Ovary (tissue), 3 donors: Measurements from ENCODE around the gene HEXD.

Experiments used
- EP300 ChIP-seq: sonication (generic); formaldehyde crosslinking; IDR thresholded peaks from one replicate; pipeline ENCODE4 v1.6.1; 2017; ENCODE audit warnings: antibody characterized with exemption
- POLR2A ChIP-seq: fragments of 450-650 bp; IDR thresholded peaks from one replicate; pipeline ENCODE4 v1.6.1; 2017; ENCODE audit warnings: antibody characterized with exemption, mild to moderate bottlenecking, moderate library complexity
- TF ChIP-seq, protein P1 (sequence below), 3 donors: fragments of 450-650 bp in 2 of 3; fragments of 200-600 bp in 1 of 3; IDR thresholded peaks; one replicate each; pipeline versions ENCODE4 v1.5.1 to v1.8.0; 2016 to 2022; ENCODE audit warnings: antibody characterized with exemption in 3 of 3, mild to moderate bottlenecking in 1 of 3
- donor health status: DM: no; HTN: no; CAD: no.

- TF ChIP-seq, protein P1, sequence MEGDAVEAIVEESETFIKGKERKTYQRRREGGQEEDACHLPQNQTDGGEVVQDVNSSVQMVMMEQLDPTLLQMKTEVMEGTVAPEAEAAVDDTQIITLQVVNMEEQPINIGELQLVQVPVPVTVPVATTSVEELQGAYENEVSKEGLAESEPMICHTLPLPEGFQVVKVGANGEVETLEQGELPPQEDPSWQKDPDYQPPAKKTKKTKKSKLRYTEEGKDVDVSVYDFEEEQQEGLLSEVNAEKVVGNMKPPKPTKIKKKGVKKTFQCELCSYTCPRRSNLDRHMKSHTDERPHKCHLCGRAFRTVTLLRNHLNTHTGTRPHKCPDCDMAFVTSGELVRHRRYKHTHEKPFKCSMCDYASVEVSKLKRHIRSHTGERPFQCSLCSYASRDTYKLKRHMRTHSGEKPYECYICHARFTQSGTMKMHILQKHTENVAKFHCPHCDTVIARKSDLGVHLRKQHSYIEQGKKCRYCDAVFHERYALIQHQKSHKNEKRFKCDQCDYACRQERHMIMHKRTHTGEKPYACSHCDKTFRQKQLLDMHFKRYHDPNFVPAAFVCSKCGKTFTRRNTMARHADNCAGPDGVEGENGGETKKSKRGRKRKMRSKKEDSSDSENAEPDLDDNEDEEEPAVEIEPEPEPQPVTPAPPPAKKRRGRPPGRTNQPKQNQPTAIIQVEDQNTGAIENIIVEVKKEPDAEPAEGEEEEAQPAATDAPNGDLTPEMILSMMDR (IDR thresholded peaks at IDR 0.05) = no peak
- TF ChIP-seq POLR2A = no peak
- no peak for TF ChIP-seq EP300
These were observed 59.8 kb downstream of the HEXD start for GRCh38 chr17:82477934-82478333.
